Measurements from ENCODE around the gene TRMT5.

TRMT5 gene

DNA sequence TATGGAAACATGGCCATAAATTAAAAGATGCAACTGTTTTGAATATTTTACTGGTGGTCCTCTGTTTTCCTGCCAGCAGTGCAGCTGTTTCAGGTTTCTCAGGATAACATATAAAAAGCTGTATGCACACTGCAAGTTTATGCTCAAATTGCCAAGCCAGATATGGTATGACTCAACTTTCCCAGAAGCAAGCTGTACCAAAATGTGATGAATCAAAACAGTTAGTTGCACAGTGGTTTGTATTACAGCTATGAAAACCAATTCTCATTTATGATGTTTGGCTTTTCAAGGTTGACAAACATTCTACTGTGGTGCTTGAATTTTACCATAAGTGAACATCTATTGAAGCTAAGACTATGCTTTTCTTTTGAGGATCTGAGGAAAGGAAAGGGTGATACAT is 15.5 kb downstream of the TRMT5 start:
- H3K4me3 ChIP-seq (ENCODE audit: low read depth in 1 of 2, low read length in 2 of 2): no peak overlapping the region
- H2AFZ ChIP-seq (ENCODE audit: low read depth, low read length): no peak overlapping the region
- TF ChIP-seq EZH2 (IDR thresholded peaks at IDR 0.05; ENCODE audit: borderline replicate concordance, low read depth, low read length, severe bottlenecking): no peak
- TF ChIP-seq, protein P1, sequence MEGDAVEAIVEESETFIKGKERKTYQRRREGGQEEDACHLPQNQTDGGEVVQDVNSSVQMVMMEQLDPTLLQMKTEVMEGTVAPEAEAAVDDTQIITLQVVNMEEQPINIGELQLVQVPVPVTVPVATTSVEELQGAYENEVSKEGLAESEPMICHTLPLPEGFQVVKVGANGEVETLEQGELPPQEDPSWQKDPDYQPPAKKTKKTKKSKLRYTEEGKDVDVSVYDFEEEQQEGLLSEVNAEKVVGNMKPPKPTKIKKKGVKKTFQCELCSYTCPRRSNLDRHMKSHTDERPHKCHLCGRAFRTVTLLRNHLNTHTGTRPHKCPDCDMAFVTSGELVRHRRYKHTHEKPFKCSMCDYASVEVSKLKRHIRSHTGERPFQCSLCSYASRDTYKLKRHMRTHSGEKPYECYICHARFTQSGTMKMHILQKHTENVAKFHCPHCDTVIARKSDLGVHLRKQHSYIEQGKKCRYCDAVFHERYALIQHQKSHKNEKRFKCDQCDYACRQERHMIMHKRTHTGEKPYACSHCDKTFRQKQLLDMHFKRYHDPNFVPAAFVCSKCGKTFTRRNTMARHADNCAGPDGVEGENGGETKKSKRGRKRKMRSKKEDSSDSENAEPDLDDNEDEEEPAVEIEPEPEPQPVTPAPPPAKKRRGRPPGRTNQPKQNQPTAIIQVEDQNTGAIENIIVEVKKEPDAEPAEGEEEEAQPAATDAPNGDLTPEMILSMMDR (IDR thresholded peaks at IDR 0.05; ENCODE audit: borderline replicate concordance, extremely low read depth, low read length, poor library complexity, severe bottlenecking): no peak
- no peaks in the 10 kb centered on the region for H3K27me3 ChIP-seq (ENCODE audit: insufficient read depth, low read length, poor library complexity)
- H3K9me3 ChIP-seq (ENCODE audit: insufficient read depth, low read length, severe bottlenecking): no peaks in the 10 kb centered on the region
- H3K27ac ChIP-seq (ENCODE audit: low read length): no peak overlapping the region
- no peak overlapping the region for H3K9ac ChIP-seq (ENCODE audit: low read depth, low read length)
- no peaks in the 10 kb centered on the region for H3K79me2 ChIP-seq (ENCODE audit: insufficient read depth, low read length)
- DNase-seq (no peak), ATAC-seq (ENCODE audit: insufficient read depth, low read depth) (no peak)
- H4K20me1 ChIP-seq (ENCODE audit: insufficient read depth, low read length): no peaks in the 10 kb centered on the region
- H3K4me2 ChIP-seq (ENCODE audit: insufficient read depth, low read length): no peak overlapping the region
- no peaks in the 10 kb centered on the region for H3K4me1 ChIP-seq (ENCODE audit: insufficient read depth, low read length)
- H3K36me3 ChIP-seq (ENCODE audit: insufficient read depth, low read length): no peaks in the 10 kb centered on the region; the same call in 1 of the 2 replicates

DNA sequence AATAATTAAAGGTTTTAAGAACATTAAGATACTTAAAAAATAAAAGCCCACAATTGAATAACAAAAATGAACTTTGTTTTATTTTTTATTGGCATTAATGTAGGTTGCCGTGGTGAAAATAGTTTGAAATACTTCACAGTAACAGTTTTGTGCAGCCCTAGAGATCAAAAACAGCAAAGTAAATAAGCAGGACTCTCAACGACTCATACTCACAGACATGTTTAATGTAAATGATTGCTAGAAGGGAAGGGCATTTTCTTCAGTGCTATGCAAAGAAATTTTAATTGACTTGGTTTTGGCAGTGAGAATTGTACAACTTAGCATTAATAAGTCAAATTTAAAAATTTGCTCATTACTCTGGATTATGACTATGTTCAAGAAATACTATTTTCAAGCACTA is 16.0 kb downstream of the TRMT5 start:
- H3K79me2 ChIP-seq (ENCODE audit: insufficient read depth, low read length): no peaks in the 10 kb centered on the region
- ATAC-seq (ENCODE audit: insufficient read depth, low read depth) (no peak), DNase-seq (no peak)
- no peaks in the 10 kb centered on the region for H3K27me3 ChIP-seq (ENCODE audit: insufficient read depth, low read length, poor library complexity)
- H2AFZ ChIP-seq (ENCODE audit: low read depth, low read length): no peak overlapping the region
- no peaks in the 10 kb centered on the region for H3K36me3 ChIP-seq (ENCODE audit: insufficient read depth, low read length)
- H3K4me1 ChIP-seq (ENCODE audit: insufficient read depth, low read length): no peaks in the 10 kb centered on the region
- no peaks in the 10 kb centered on the region for H4K20me1 ChIP-seq (ENCODE audit: insufficient read depth, low read length)
- no peak overlapping the region for H3K4me2 ChIP-seq (ENCODE audit: insufficient read depth, low read length)
- no peaks in the 10 kb centered on the region for H3K9me3 ChIP-seq (ENCODE audit: insufficient read depth, low read length, severe bottlenecking)
- H3K27ac ChIP-seq (ENCODE audit: low read length): no peak overlapping the region
- no peak overlapping the region for H3K9ac ChIP-seq (ENCODE audit: low read depth, low read length)
- H3K4me3 ChIP-seq (ENCODE audit: low read depth in 1 of 2, low read length in 2 of 2): no peak overlapping the region
- TF ChIP-seq EZH2 (IDR thresholded peaks at IDR 0.05; ENCODE audit: borderline replicate concordance, low read depth, low read length, severe bottlenecking): no peak
- TF ChIP-seq, protein P1 (IDR thresholded peaks at IDR 0.05; ENCODE audit: borderline replicate concordance, extremely low read depth, low read length, poor library complexity, severe bottlenecking): no peak

DNA sequence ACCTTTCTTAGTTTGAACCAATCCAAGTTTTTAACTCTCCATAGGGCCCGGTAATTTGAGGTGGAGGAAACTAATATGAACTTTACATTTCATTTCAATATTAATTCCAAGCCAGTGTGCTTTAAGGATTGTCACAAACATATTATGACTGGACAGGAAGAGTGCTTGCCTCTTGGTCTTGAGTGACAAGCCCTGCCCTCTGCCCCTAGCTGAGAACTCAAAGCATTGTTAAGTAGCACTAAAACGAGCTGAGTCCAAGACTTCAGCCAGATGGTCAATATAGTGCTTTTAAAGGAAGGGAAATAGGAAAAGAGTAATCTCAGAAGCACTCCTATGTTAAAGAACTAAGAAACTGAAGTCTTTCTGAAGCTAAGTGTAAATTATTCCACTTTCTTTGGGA is 17.1 kb downstream of the TRMT5 start:
- Histone ChIP-seq H3K4me3 (ENCODE audit: low read depth in 1 of 2, low read length in 2 of 2) (no peak overlapping the region), H3K36me3 (ENCODE audit: insufficient read depth, low read length) (peaks cover 2% of the 10 kb centered on the region; the same call in 1 of the 2 replicates), H3K27ac (ENCODE audit: low read length) (no peak overlapping the region), H4K20me1 (ENCODE audit: insufficient read depth, low read length) (no peaks in the 10 kb centered on the region), H3K9ac (ENCODE audit: low read depth, low read length) (no peak overlapping the region), H3K27me3 (ENCODE audit: insufficient read depth, low read length, poor library complexity) (no peaks in the 10 kb centered on the region), H3K79me2 (ENCODE audit: insufficient read depth, low read length) (no peaks in the 10 kb centered on the region), H3K4me1 (ENCODE audit: insufficient read depth, low read length) (no peaks in the 10 kb centered on the region), H3K9me3 (ENCODE audit: insufficient read depth, low read length, severe bottlenecking) (no peaks in the 10 kb centered on the region), H2AFZ (ENCODE audit: low read depth, low read length) (no peak overlapping the region), H3K4me2 (ENCODE audit: insufficient read depth, low read length) (no peak overlapping the region)
- TF ChIP-seq, protein P1 (IDR thresholded peaks at IDR 0.05; ENCODE audit: borderline replicate concordance, extremely low read depth, low read length, poor library complexity, severe bottlenecking): no peak
- TF ChIP-seq EZH2 (IDR thresholded peaks at IDR 0.05; ENCODE audit: borderline replicate concordance, low read depth, low read length, severe bottlenecking): no peak
- DNase-seq (no peak), ATAC-seq (ENCODE audit: insufficient read depth, low read depth) (no peak)

DNA sequence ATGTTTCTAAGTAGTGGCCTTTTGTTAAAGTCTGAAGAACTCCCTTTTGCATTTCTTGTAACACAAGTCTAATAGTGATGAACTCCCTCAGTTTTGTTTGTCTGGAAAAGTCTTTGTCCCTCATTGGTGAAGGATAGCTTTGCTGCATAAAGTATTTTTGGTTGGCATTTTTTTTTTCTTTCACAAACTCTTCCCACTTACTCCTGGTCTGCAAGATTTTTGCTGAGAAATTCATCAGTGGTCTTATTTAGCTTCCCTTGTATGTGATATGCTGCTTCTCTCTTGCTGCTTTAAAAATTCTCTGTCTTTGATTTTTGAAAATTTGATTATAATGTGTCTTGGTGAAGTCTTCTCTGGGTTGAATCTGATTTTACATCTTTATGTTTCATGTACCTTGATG is 22.7 kb downstream of the TRMT5 start:
- no peaks in the 10 kb centered on the region for H4K20me1 ChIP-seq (ENCODE audit: insufficient read depth, low read length)
- no peak for ATAC-seq (ENCODE audit: insufficient read depth, low read depth)
- TF ChIP-seq EZH2 (IDR thresholded peaks at IDR 0.05; ENCODE audit: borderline replicate concordance, low read depth, low read length, severe bottlenecking): no peak
- TF ChIP-seq, protein P1 (IDR thresholded peaks at IDR 0.05; ENCODE audit: borderline replicate concordance, extremely low read depth, low read length, poor library complexity, severe bottlenecking): no peak
- H3K9me3 ChIP-seq (ENCODE audit: insufficient read depth, low read length, severe bottlenecking): peaks cover 17% of the 10 kb centered on the region
- no peaks in the 10 kb centered on the region for H3K4me1 ChIP-seq (ENCODE audit: insufficient read depth, low read length)
- no peak overlapping the region for H3K9ac ChIP-seq (ENCODE audit: low read depth, low read length)
- no peak overlapping the region for H3K27ac ChIP-seq (ENCODE audit: low read length)
- no peak for DNase-seq
- no peak overlapping the region for H2AFZ ChIP-seq (ENCODE audit: low read depth, low read length)
- H3K4me2 ChIP-seq (ENCODE audit: insufficient read depth, low read length): no peak overlapping the region
- H3K27me3 ChIP-seq (ENCODE audit: insufficient read depth, low read length, poor library complexity): no peaks in the 10 kb centered on the region
- peaks cover 3% of the 10 kb centered on the region; the same call in 1 of the 2 replicates for H3K36me3 ChIP-seq (ENCODE audit: insufficient read depth, low read length)
- H3K4me3 ChIP-seq (ENCODE audit: low read depth in 1 of 2, low read length in 2 of 2): no peak overlapping the region
- H3K79me2 ChIP-seq (ENCODE audit: insufficient read depth, low read length): no peaks in the 10 kb centered on the region

Data from DND-41 (cell line).